GM13977 (cell line): ENCODE data around the gene CXCR2.
A peak's percentile ranks its signal among the peaks of the same experiment; 100 is the strongest.

Experiments used
- DNase-seq: peaks from one replicate; pipeline ENCODE4 v3.0.0; 2012; ENCODE audit warnings: low spot score
- CTCF ChIP-seq: IDR thresholded peaks from 2 replicates; pipeline ENCODE4 v1.5.1; 2012; ENCODE audit warnings: mild to moderate bottlenecking, control low read depth; ENCODE audit not compliant: insufficient read depth; ENCODE audit errors: extremely low read depth, missing control alignments
- in situ Hi-C: fragments of 300-500 bp; cut with MboI; formaldehyde crosslinking; loops from one replicate; pipeline ENCODE4 v1.12.0; 2022; ENCODE audit warnings: low sequenced_read_pairs, low pct_unique_long_range_greater_than_20kb, mixed read lengths, inconsistent platforms; ENCODE audit not compliant: unreplicated experiment

CXCR2 gene

GRCh38 chr2:218125626-218126080, at the start of gene CXCR2:
Gene CXCR2 (plus strand): TSS chr2:218126028. CDS start chr2:218134802, 8,774 bp downstream.
- TF ChIP-seq CTCF = no peak
- DNase-seq = no peak
- in situ Hi-C loops = no loop called here

- no peak for TF ChIP-seq CTCF
- no peak for DNase-seq
- in situ Hi-C loops = no loop called here
These were observed 48.2 kb upstream of the CXCR2 start for GRCh38 chr2:218077464-218078216.

GRCh38 chr2:218079943-218080913, 45.6 kb upstream of the CXCR2 start:
- in situ Hi-C loops = no loop called here
- DNase-seq = no peak
- no peak for TF ChIP-seq CTCF

- in situ Hi-C loops = no loop called here
- peak; percentile 61 for DNase-seq
- no peak for TF ChIP-seq CTCF
These were observed 44.8 kb upstream of the CXCR2 start for GRCh38 chr2:218081063-218081462.

- no peak for TF ChIP-seq CTCF
- DNase-seq = no peak
- in situ Hi-C loops = no loop called here
These were observed 44.1 kb upstream of the CXCR2 start for GRCh38 chr2:218081695-218082094.

GRCh38 chr2:218082586-218083351, 43.1 kb upstream of the CXCR2 start:
- in situ Hi-C loops = no loop called here
- no peak for TF ChIP-seq CTCF
- no peak for DNase-seq
